OCI-LY7 (cell line): ENCODE results near the gene SENP2. TPM values are rescaled to one million over a fixed set of nuclear protein-coding genes. Genes with fewer than 3 reads are reported as not detected.

Experiments
- Bru-seq: library from RNA; stranded (reverse); fragments of 400-500 nt; gene quantifications from one replicate; lab custom pipeline; 2021; lab: Mats Ljungman, UMichigan
- BruChase-seq, 2 experiments: library from RNA; stranded (reverse); fragments of 400-500 nt; gene quantifications; one replicate each; lab custom pipeline; 2021; lab: Mats Ljungman, UMichigan
- BruUV-seq: library from RNA; stranded (reverse); fragments of 400-500 nt; replicated peaks from 2 replicates; lab custom pipeline; 2021; lab: Mats Ljungman, UMichigan
- CTCF ChIA-PET: fragments of 300-600 bp; sonication (Branson Sonifier 250); formaldehyde crosslinking; loops from one replicate; lab custom pipeline; 2022; ENCODE audit warnings: antibody characterized with exemption; ENCODE audit not compliant: unreplicated experiment; lab: Charles Lee
- POLR2A ChIA-PET: fragments of 300-600 bp; sonication (Branson Sonifier 250); formaldehyde crosslinking; loops from one replicate; lab custom pipeline; 2022; ENCODE audit warnings: antibody characterized with exemption; lab: Charles Lee
- DNase-seq: peaks from one replicate; pipeline ENCODE4 v3.0.0-alpha.2; 2015; ENCODE audit warnings: low spot score
- H2AFZ ChIP-seq: fragments of 200-600 bp; sonication (generic), shearing (Covaris generic); 2 replicates; pipeline ENCODE4 v1.6.1; 2014; ENCODE audit warnings: mild to moderate bottlenecking, antibody characterized with exemption, low read length, moderate library complexity
- H3K27ac ChIP-seq: fragments of 200-600 bp; sonication (generic); 2 replicates; pipeline ENCODE4 v1.5.1; 2014; ENCODE audit warnings: mixed run types, low read depth, mild to moderate bottlenecking, moderate library complexity, low read length, inconsistent platforms; ENCODE audit not compliant: poor library complexity, severe bottlenecking
- H3K36me3 ChIP-seq: fragments of 200-600 bp; sonication (generic); 2 replicates; pipeline ENCODE4 v1.6.1; 2014; ENCODE audit warnings: mild to moderate bottlenecking, antibody characterized with exemption, low read length, moderate library complexity, mixed read lengths; ENCODE audit not compliant: insufficient read depth
- H3K4me1 ChIP-seq: fragments of 200-600 bp; sonication (generic); 2 replicates; pipeline ENCODE4 v1.5.1; 2014; ENCODE audit warnings: mild to moderate bottlenecking, low read length; ENCODE audit not compliant: insufficient read depth, poor library complexity, severe bottlenecking
- H3K4me2 ChIP-seq: fragments of 200-600 bp; sonication (generic); 2 replicates; pipeline ENCODE4 v1.6.1; 2014; ENCODE audit warnings: mild to moderate bottlenecking, low read length
- H3K4me3 ChIP-seq: fragments of 200-600 bp; sonication (generic); 2 replicates; pipeline ENCODE4 v1.5.1; 2014; ENCODE audit warnings: mild to moderate bottlenecking, low read depth, low read length; ENCODE audit not compliant: poor library complexity, severe bottlenecking
- H3K79me2 ChIP-seq: fragments of 200-600 bp; sonication (generic); 2 replicates; pipeline ENCODE4 v1.6.1; 2016; ENCODE audit warnings: low read depth, mild to moderate bottlenecking, low read length, moderate library complexity, mixed read lengths; ENCODE audit not compliant: insufficient read depth
- H3K9me2 ChIP-seq: fragments of 200-600 bp; sonication (generic); 2 replicates; pipeline ENCODE4 v1.6.1; 2016; ENCODE audit warnings: mild to moderate bottlenecking, low read length, mixed read lengths; ENCODE audit not compliant: insufficient read depth
- H3K9me3 ChIP-seq: fragments of 200-600 bp; sonication (generic); 2 replicates; pipeline ENCODE4 v1.6.1; 2014; ENCODE audit warnings: mild to moderate bottlenecking, mixed run types, low read length, mixed read lengths
- H4K20me1 ChIP-seq: fragments of 200-600 bp; sonication (generic); 2 replicates; pipeline ENCODE4 v1.6.1; 2014; ENCODE audit warnings: mild to moderate bottlenecking, antibody characterized with exemption, low read length, moderate library complexity, mixed read lengths; ENCODE audit not compliant: insufficient read depth
- CTCF ChIP-seq: fragments of 200-600 bp; sonication (generic); conservative IDR thresholded peaks from 2 replicates; pipeline ENCODE4 v1.5.1; 2014; ENCODE audit warnings: mild to moderate bottlenecking, antibody characterized with exemption, low read length, moderate library complexity, mixed read lengths
- EZH2phosphoT487 ChIP-seq: fragments of 200-600 bp; sonication (generic); IDR thresholded peaks from 2 replicates; pipeline ENCODE4 v1.6.1; 2018; ENCODE audit warnings: low read depth, borderline replicate concordance, mild to moderate bottlenecking, mixed run types, antibody characterized with exemption, low read length, moderate library complexity, mixed read lengths
- intact Hi-C: fragments of 100-400 bp; cut with micrococcal nuclease; formaldehyde crosslinking; loops from one replicate; pipeline ENCODE4 v1.10.0; 2022; ENCODE audit not compliant: unreplicated experiment
- long read RNA-seq: library from polyadenylated mRNA; stranded (forward); transcript quantifications from one replicate; pipeline ENCODE4 v2.0.0, GENCODE V29; 2022
- total RNA-seq, 2 experiments: library from RNA; depleted of rRNA in 1 of 2; stranded (reverse); fragments of >200 nt in 1 of 2; shearing (Covaris generic) in 1 of 2; gene quantifications; 2 replicates each; pipeline ENCODE4 v1.2.3, GENCODE V29; 2014 to 2022

SENP2 gene
- total RNA-seq (2014; rRNA removed; shearing (Covaris generic)) (39.8 and 62.0 TPM in 2 replicates), total RNA-seq (2022) (64.5 and 70.0 TPM in 2 replicates), Bru-seq, nascent RNA (percentile 76 among the genes with signal in this experiment), BruChase-seq, experiment 1, labeled RNA remaining after a 6-hour chase (percentile 89 among the genes with signal in this experiment), BruChase-seq, experiment 2, labeled RNA remaining after a 2-hour chase (percentile 84 among the genes with signal in this experiment)
- long read RNA-seq, full-length matches to known transcripts, result 104 of 139 reads
- long read RNA-seq, partial matches to known transcripts, result 4 of 139 reads
- long read RNA-seq, other reads (novel, unspliced or antisense), result 31 of 139 reads

GRCh38 chr3:185585859-185586685 lies at the start of gene SENP2:
Gene SENP2 (plus strand): TSS chr3:185586295. CDS start chr3:185586414, 119 bp downstream.
- Histone ChIP-seq H3K79me2 (peaks cover 30% of the 10 kb centered on the region), H3K9me3 (no peaks in the 10 kb centered on the region), H4K20me1 (peaks cover 4% of the 10 kb centered on the region; the same call in 1 of the 2 replicates), H3K4me1 (peaks cover 28% of the 10 kb centered on the region), H3K4me2 (peak within 1 kb of the TSS; percentile 98), H3K27ac (peak within 1 kb of the TSS; percentile 45), H2AFZ (peak within 1 kb of the TSS; percentile 90), H3K9me2 (no peaks in the 10 kb centered on the region), H3K4me3 (peak within 1 kb of the TSS; percentile 86), H3K36me3 (peaks cover 2% of the 10 kb centered on the region; the same call in 1 of the 2 replicates)
- peak; percentile 98 for DNase-seq
- ChIA-PET POLR2A (interaction anchor here (0.5 to 1.8 kb wide), 7 partner anchors 10 to 1004 kb away, joined by 3 to 30 read pairs (median 3); no protein-coding TSS in a partner anchor), CTCF (interaction anchor here (1.0 to 1.5 kb wide), 3 partner anchors 8 to 26 kb away, joined by 3 to 6 read pairs (median 4); no protein-coding TSS in a partner anchor)
- BruUV-seq, result no TSS peak
- intact Hi-C loops, result no loop called here
- TF ChIP-seq CTCF, result no peak
- TF ChIP-seq EZH2phosphoT487, result no peak

- intact Hi-C loops, result no loop called here
- ChIA-PET POLR2A (interaction anchor here (0.7 kb wide), 1 partner anchor 828 kb away, joined by 3 read pairs; no protein-coding TSS in a partner anchor), CTCF (no interaction called here)
- H3K9me3 ChIP-seq, result no peaks in the 10 kb centered on the region
- peak overlapping the region; percentile 13 for H3K4me3 ChIP-seq
- no peaks in the 10 kb centered on the region for H3K9me2 ChIP-seq
- H3K4me1 ChIP-seq, result peaks cover 10% of the 10 kb centered on the region
- TF ChIP-seq EZH2phosphoT487, result no peak
- H4K20me1 ChIP-seq, result no peaks in the 10 kb centered on the region
- DNase-seq, result peak; percentile 48
- H3K36me3 ChIP-seq, result no peaks in the 10 kb centered on the region
- peak overlapping the region; percentile 52 for H3K4me2 ChIP-seq
- H3K27ac ChIP-seq, result peak overlapping the region; percentile 31
- no TSS peak for BruUV-seq
- H3K79me2 ChIP-seq, result no peaks in the 10 kb centered on the region
- peak overlapping the region; percentile 92 for H2AFZ ChIP-seq
These were observed 48.6 kb upstream of the SENP2 start for GRCh38 chr3:185537369-185537970.

GRCh38 chr3:185539934-185540333 lies 46.2 kb upstream of the SENP2 start:
- H3K27ac ChIP-seq, result no peak overlapping the region
- DNase-seq, result no peak
- H2AFZ ChIP-seq, result no peak overlapping the region
- BruUV-seq, result no TSS peak
- ChIA-PET POLR2A (interaction anchor here (0.6 kb wide), 1 partner anchor 305 kb away, joined by 3 read pairs; no protein-coding TSS in a partner anchor), CTCF (no interaction called here)
- H3K79me2 ChIP-seq, result no peaks in the 10 kb centered on the region
- no peaks in the 10 kb centered on the region for H3K36me3 ChIP-seq
- H3K4me1 ChIP-seq, result peaks cover 10% of the 10 kb centered on the region
- no peak overlapping the region for H3K4me2 ChIP-seq
- no peaks in the 10 kb centered on the region for H4K20me1 ChIP-seq
- no peaks in the 10 kb centered on the region for H3K9me2 ChIP-seq
- TF ChIP-seq EZH2phosphoT487 (no peak), CTCF (no peak)
- H3K4me3 ChIP-seq, result no peak overlapping the region
- intact Hi-C loops, result no loop called here
- no peaks in the 10 kb centered on the region for H3K9me3 ChIP-seq
